ENCODE results near the gene HSD11B1.

HSD11B1 gene

DNA sequence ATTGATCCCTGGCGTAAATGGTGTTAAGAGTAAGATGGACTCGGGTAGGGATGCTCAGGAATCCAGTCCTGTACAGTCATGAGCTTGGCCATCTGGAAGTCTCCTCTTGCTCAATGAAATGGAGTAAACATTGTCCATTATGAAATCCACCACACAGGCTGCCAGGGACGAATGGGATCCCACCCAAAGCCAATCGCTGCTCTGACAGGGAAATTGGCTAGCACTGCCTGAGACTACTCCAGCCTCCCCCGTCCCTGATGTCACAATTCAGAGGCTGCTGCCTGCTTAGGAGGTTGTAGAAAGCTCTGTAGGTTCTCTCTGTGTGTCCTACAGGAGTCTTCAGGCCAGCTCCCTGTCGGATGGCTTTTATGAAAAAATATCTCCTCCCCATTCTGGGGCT, at the start of gene HSD11B1:
TSS of gene HSD11B1 (plus strand) at position 263 of the 400 bp plus-strand sequence. CDS start at position 360, 97 bp downstream.
- no peak for DNase-seq (ENCODE audit: low read depth, low spot score)

DNA sequence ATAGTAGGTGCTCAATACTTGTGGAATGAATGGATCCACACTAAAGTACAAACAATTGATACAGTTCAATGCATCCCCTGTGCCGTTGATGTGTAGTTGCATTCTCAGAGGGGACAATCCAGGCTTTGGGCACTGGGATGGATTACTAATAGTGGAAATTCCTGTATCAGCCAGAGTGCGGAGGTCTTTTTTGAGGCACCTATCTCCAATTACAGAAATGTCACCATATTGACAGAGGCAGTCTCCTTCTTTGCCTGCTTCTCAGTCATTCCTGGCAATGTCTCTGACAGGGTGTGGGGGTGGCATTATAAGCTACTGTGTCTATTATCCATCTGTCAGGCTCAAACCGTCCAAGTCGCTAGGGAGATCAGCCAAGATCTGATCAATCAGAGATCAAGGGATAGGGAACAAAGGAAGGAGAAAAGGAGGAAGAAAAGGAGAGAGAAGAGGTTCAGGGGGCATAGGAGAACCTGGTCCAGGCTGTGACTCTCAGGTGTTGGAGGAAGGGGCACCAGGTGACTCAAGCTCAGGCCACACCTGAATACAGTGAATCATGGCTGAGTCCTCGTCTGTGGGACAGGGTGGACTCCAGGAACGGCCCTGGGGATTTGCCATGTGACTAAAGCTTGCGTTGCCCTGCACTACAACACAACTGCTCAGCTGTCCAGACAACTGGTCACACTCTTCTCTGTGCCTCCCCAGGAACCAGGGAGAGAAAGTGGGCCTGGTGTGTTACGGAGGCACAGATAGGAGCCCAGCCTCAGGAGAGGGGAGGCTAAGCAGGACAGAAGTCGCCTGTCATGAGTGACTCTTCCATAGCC, 49.0 kb upstream of the HSD11B1 start:
- DNase-seq (ENCODE audit: low read depth, low spot score) = no peak

DNA sequence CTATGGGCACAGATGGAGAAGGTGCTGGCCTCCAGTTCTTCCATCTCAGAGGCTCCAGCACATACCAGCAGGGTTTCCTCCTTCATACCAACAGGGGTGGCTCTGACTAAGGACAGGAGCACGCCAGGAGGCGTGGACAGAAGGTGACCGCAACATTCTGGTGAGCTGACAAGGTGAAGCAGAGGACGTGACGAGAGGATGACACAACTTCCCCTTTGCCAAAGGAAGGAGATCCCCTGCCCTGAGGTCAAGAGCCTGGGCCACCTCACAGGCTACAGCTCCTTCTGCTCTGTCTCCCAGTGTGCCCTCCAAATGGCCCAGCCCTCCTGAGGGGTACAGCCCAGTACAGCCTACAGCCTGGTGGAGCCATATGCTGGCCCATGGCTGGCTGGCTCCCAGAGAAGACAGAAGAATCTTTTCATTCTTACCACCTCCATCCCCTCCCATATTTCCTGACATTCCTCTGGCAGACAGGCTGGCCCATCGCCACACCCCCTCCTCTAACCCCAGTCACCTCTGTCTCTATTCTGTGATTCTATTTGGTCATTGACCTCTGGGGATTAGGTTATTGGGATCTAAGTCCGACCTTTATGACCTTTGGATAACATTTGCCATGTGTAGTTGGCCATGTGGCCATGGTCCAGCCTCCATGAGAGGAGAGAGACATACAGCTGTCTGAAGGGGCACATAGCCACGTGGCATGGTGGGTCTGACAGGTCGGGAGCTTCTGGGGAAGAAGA, 47.3 kb upstream of the HSD11B1 start:
- no peak for DNase-seq (ENCODE audit: low read depth, low spot score)

GRCh38 chr1:209657918-209658317, 46.7 kb upstream of the HSD11B1 start:
- no peak for DNase-seq (ENCODE audit: low read depth, low spot score)

GRCh38 chr1:209659909-209660308, 44.7 kb upstream of the HSD11B1 start:
- no peak for DNase-seq (ENCODE audit: low read depth, low spot score)

DNA sequence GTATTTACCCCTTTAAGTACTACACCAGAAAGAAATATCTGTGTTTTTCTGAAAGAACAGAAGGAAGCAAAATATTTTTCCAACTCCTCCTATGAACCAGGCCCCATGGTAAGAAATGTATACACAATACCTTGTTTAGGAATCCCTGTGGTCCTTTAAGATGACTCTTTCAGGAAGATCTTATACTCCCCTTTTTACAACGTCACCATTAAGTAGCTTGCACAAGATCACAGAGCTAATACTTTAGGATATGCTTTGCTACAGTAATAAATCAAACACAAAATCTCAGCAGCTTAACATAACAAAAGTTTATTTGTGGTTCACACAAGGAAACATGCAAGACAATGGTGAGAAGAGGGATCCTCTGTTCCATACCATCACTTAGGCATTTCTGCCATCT, 43.6 kb upstream of the HSD11B1 start:
- no peak for DNase-seq (ENCODE audit: low read depth, low spot score)

DNA sequence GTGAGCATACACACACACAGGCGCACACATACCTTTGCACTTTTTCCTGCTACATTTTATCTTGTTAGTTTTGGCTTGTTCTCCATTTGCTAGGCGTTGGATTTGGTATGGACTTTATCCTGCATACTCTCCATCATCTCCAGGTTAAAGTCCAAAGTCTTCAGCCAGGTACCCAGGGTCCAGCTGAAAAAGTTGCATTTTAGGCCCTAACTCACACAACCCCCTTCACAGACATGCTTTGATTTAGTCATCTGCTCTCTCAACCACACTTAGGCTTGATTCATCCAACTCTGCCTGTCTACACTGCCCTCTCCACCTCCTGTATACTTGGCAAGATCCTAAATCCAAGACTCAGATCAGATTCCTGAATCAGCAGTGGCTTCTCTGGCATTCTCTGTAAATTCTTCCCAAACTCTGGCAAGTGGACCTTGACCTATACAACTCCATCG, 41.7 kb upstream of the HSD11B1 start:
- DNase-seq (ENCODE audit: low read depth, low spot score) = no peak

DNA sequence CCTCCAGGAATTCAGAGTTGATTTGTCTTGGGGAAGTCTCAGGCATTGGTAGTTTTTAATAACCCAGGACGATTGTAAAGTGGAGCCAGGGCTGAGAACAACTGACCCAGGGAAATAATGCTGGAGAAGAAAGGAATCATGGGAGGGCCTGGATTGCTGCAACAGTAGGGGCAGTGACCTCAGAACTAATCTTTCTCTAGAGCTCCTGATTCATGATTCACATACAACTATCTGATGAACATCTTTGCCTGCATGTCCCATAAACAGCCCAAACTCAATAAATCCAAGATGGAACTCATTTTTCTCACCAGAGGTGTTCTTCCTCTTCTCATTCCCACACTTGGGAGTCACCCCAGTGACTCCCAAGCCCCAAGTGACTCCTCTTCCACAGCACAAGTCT, 37.5 kb upstream of the HSD11B1 start:
- no peak for DNase-seq (ENCODE audit: low read depth, low spot score)

DNA sequence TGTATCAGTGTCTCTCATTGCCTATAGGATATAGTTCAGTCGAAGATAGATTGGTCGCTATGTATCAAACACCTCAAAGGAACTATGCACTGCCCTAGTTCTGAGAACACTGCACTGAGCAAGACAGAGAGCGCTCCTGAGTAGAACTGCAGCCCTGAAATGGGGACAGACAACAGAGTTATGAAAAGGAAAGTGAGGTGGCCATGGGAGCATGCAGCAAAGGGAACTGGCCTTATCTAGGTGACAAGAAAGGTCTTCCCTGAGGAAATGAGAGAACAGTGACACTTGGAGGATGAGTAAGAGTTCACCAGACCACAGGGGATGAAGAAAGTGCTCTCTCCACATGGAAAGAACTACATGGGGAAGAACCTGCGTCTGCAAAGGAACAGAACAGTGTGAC, 36.9 kb upstream of the HSD11B1 start:
- DNase-seq (ENCODE audit: low read depth, low spot score) = no peak

- no peak for DNase-seq (ENCODE audit: low read depth, low spot score)
Measured at GRCh38 chr1:209670441-209671082, 34.1 kb upstream of the HSD11B1 start.

DNA sequence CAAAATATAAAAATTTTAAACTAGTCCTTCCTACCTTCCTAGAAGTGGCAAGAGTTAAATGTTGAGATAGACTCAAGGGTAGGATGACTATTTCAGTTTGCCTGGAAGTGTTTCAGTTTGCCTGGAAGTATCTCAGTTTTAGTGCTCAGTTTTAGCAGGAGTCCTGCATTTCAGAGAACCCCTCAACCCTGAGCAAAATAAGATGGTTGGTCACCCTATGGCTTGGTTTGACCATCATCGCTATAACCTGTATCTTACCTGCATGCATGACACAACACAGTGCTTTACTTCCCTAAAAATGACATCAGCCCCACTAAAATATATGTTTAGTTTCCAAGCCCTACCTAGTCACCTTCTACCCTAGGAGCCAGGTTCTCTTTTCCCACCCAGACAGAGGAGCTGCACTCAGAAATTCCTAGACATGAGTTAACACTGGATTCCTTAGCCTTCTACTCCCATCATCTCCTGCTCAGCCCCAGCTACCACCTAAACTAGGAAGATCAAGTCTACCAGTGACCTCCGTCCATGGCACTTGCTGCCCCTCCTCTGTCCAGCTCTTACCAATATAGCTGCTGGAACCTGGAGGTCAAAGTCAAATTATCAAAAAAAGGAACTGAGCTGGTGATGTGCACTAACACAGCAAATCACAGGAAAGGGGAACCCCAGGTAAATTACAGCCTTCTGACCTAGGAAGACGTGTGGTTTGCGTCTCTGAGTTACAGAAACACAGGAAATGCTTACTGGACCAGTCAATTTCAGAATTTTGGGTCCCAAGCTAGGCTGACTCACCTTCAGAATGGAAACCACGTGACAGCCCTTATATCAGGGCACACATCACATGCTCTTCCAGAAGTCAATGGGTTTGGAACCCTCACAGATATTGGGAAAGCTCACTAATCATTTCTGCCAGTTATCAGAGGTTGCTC, 31.7 kb upstream of the HSD11B1 start:
- no peak for DNase-seq (ENCODE audit: low read depth, low spot score)

GRCh38 chr1:209673631-209674417, 30.8 kb upstream of the HSD11B1 start:
- no peak for DNase-seq (ENCODE audit: low read depth, low spot score)

DNA sequence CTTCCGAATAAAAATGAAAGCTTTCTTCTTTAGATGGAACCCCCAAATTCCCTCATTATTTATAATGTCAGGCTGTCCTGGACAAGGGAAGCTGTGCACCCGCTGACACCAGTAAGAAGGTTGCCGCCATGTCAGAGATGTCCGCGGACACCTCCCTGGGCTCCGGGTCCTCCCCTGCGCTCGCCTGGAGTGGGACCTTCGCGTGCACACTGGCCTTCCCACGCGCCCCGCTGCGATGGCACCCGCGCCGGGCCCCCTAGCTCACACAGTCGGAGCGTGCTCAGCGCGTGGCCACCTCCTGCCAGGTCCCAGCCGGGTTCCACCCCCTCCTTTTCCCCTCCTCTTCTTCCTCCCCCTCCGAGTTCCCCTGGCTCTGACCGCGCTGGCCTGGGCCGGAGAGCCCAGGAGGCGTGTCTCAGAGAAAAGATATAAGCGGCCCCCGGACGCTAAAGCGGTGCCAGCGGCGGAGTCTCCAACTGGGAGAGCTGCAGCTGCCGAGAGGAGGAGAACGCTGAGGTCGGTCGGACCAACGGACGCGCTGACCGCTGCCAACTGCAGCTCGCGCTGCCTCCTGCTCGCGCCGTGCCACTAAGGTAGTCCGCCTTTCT, 29.6 kb upstream of the HSD11B1 start, which contains the start of gene G0S2:
TSS of gene G0S2 (plus strand) at position 456 of the 608 bp plus-strand sequence. CDS start 273 bp downstream, outside the sequence.
- DNase-seq (ENCODE audit: low read depth, low spot score) = no peak

- DNase-seq (ENCODE audit: low read depth, low spot score) = no peak
Measured at GRCh38 chr1:209675565-209676154, 29.0 kb upstream of the HSD11B1 start.

DNA sequence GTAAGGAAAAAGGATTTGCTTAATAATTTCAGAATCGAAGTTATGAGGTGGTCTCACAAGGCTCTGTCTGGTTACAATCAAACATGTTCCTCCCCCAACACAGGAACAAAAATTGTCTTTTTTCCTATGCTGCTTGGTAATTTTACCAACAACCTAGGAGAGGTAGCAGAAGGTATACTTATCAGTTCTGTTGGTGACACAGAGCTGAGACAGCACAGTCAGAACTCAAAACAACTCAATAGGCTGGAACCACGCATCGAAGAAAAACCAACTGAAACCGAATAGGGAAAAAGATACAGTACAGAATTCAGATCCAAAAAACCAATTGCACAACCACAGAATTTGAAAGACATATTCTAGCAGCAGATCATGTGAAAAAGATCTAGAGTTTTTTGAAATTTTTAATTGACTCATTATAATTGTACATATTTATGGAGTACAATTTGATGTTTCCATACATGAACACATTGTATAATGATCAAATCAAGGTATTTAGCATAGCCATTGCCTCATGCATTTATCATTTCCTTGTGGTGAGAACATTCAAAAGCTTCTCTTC, 25.6 kb upstream of the HSD11B1 start:
- no peak for DNase-seq (ENCODE audit: low read depth, low spot score)

DNA sequence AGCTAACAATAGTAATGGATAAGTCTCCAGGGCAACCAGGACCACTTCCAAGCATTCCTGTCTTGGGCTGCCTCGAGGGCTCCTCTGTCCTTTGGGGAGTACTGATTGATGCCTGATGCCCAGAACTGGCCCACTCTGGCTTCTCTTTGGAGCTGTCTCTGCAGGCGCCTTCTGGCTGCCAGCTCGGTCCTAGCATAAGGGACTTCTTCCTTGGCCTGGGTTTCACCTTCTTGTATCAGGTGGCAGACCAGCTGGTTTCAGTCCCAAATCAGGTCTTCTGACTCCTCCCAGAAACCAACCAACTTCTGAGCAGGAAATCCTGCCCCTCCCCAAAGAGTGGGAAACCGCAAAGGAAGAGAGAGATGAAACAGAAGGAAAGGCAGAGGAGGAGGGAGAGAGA, 18.8 kb upstream of the HSD11B1 start:
- no peak for DNase-seq (ENCODE audit: low read depth, low spot score)

GRCh38 chr1:209686322-209686721, 18.3 kb upstream of the HSD11B1 start:
- DNase-seq (ENCODE audit: low read depth, low spot score) = no peak

DNA sequence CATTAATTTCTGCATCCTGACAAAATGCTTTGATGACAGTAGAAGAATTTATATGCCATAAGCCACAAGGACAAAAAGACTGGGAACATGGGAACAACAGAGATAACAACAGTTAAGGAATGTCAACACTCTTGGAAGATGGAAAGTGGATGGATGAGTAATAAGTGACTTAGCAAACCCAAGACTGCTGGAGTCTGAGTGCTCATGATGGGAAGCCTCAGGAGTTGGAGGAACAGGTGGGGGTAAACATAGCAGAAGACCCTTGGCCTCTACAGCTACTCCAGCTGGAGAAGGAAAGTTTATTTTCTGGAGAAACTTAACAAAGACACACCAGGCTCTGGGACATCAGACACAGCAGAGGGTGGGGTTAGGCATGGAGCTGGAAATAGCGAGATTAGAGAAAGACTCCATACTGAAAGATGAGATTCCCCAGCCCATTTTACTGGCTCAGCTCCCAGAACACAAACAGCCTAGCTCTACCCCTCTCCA, 15.9 kb upstream of the HSD11B1 start:
- DNase-seq (ENCODE audit: low read depth, low spot score) = no peak

- DNase-seq (ENCODE audit: low read depth, low spot score) = no peak
Measured at GRCh38 chr1:209689477-209689876, 15.2 kb upstream of the HSD11B1 start.

Data from activated naive CD8-positive, alpha-beta T cell treated with anti-CD3 and anti-CD28 coated beads, Interleukin-2, amount 50 U/mL, for 16 hours (primary cell).